OCI-LY3 (cell line): ENCODE results near the gene TIMM44.
A peak's percentile ranks its signal among the peaks of the same experiment; 100 is the strongest.

Experiments used
- H2AFZ ChIP-seq: fragments of 200-600, 300-600 bp; shearing (Covaris generic); 2 replicates; pipeline ENCODE4 v1.6.0; 2014; ENCODE audit warnings: antibody characterized with exemption, low read depth, low read length
- H3K27ac ChIP-seq: fragments of 200-600, 300-600 bp; sonication (generic); 2 replicates; pipeline ENCODE4 v1.5.1; 2014; ENCODE audit warnings: mild to moderate bottlenecking, low read length, moderate library complexity, mixed read lengths
- H3K27me3 ChIP-seq: fragments of 200-600, 300-600 bp; sonication (generic); 2 replicates; pipeline ENCODE4 v1.6.1; 2014; ENCODE audit warnings: low read depth, low read length, mixed read lengths
- H3K36me3 ChIP-seq: fragments of 200-600, 300-600 bp; sonication (generic); replicated peaks from 2 replicates; pipeline ENCODE3; 2014; ENCODE audit warnings: low read depth, low read length, mixed read lengths
- H3K4me1 ChIP-seq: fragments of 300-600, 200-600 bp; sonication (generic); 2 replicates; pipeline ENCODE4 v1.6.1; 2014; ENCODE audit warnings: low read length, mixed read lengths
- H3K4me2 ChIP-seq: fragments of 200-600, 300-600 bp; sonication (generic); 2 replicates; pipeline ENCODE4 v1.6.1; 2014; ENCODE audit warnings: low read length, mixed read lengths
- H3K4me3 ChIP-seq: fragments of 300-600, 200-600 bp; sonication (generic); 2 replicates; pipeline ENCODE4 v1.5.1; 2014; ENCODE audit warnings: antibody characterized with exemption, mild to moderate bottlenecking, low read length, moderate library complexity
- H3K79me2 ChIP-seq: fragments of 300-600, 200-600 bp; shearing (Covaris generic); 2 replicates; pipeline ENCODE4 v1.6.1; 2014; ENCODE audit warnings: mild to moderate bottlenecking, low read length, mixed read lengths
- H3K9ac ChIP-seq: fragments of 300-600, 200-600 bp; shearing (Covaris generic); 2 replicates; pipeline ENCODE4 v1.6.0; 2014; ENCODE audit warnings: mild to moderate bottlenecking, low read length, moderate library complexity
- H3K9me3 ChIP-seq: fragments of 200-600, 300-600 bp; shearing (Covaris generic); 2 replicates; pipeline ENCODE4 v1.6.1; 2014; ENCODE audit warnings: low read length, mixed read lengths; ENCODE audit not compliant: insufficient read depth
- H4K20me1 ChIP-seq: fragments of 200-600, 300-600 bp; sonication (generic); 2 replicates; pipeline ENCODE4 v1.6.1; 2016; ENCODE audit warnings: low read length, mixed read lengths; ENCODE audit not compliant: insufficient read depth
- EZH2phosphoT487 ChIP-seq: fragments of 200-600 bp; shearing (Covaris generic); IDR thresholded peaks from 2 replicates; pipeline ENCODE4 v1.6.1; 2018; ENCODE audit warnings: antibody characterized with exemption, mixed run types, low read depth
- TF ChIP-seq, protein P1 (sequence below): fragments of 200-600, 300-600 bp; sonication (generic); IDR thresholded peaks from 2 replicates; pipeline ENCODE4 v1.5.1; 2014; ENCODE audit warnings: antibody characterized with exemption, low read length, low read depth

TIMM44 gene

DNA sequence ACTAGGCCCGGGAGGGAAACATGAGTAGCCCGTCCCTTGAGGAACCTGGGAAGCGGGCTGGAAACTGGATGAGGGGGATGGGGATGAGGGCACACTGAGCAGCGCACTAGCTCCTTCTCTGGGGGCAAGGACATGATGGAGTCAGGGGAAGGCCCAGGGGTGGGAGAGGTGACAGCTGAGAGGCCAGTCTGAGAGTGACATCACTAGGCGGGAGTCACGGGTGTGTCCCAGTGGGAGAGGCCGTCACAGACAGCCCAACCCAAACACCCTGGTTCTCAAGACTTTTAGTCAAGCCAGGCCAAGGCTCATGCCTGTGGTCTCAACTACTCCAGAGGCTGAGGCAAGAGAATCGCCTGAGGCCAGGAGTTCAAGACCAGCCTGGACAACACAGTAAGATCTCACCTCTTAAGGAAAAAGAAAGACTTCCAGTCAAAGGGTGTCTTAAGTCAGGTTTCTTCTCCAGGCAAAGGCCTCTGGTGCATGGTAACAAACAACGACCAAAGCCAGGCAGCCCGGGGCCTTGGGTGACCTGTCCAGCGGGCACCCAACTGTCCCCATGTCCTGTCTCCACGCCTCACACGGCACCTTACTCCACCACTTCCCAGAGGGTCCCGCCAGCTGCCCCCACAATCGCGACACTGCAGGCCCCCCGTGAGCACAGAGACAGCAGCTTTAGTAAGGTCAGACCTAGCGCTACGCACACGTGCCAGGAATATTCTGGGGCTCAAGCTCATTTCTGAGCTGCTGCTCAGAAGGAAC is 25.5 kb upstream of the TIMM44 start:
- no peak overlapping the region for H3K4me2 ChIP-seq

DNA sequence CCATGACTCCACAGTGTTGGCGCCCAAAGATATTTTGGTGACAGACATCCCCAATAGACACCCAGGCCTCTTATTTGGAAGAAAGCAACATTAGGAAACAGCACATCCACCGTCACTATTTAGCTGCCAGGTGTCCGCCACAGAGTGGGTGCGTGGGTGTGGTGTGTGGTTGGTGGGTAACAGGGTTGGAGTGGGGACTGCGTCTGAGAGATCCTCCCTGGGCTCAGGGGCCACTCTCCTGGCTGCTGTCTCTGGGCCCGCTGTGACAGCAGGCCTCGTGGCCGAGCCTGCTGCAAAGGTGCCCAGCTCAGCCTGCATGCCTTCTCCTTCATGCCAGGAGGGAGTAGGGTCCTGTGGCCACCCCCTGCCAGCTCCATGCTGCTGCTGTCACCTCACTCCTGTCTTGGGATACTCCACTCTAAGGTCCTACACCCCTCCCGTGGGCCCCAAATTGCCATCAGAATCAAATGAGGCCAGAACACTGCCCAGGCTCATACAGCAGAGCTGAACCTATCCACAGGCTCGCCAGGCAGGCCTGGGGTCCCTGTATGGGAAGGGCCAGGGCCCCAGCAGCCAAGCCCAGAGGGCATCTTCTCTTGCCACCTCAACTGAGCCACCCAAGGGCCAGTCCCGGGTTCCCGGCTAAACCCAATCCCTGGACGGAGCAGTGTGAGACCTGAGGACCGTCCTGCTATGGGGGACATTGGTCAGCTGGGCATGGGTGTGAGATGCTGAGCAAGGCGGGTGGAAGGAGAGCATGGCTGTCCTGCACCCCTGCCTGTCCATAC is 24.7 kb upstream of the TIMM44 start:
- peaks cover 58% of the 10 kb centered on the region for H3K36me3 ChIP-seq
- H3K27ac ChIP-seq, result no peak overlapping the region
- no peaks in the 10 kb centered on the region for H4K20me1 ChIP-seq
- H3K4me1 ChIP-seq, result no peaks in the 10 kb centered on the region
- H2AFZ ChIP-seq, result no peak overlapping the region
- H3K4me3 ChIP-seq, result no peak overlapping the region
- no peak overlapping the region for H3K9ac ChIP-seq
- H3K27me3 ChIP-seq, result no peaks in the 10 kb centered on the region
- H3K9me3 ChIP-seq, result no peaks in the 10 kb centered on the region
- TF ChIP-seq EZH2phosphoT487, result no peak
- no peak overlapping the region for H3K4me2 ChIP-seq
- no peaks in the 10 kb centered on the region for H3K79me2 ChIP-seq

More for the DNA sequence above, 25.5 kb upstream of the TIMM44 start:
- H3K36me3 ChIP-seq, result peaks cover 56% of the 10 kb centered on the region
- no peaks in the 10 kb centered on the region for H3K9me3 ChIP-seq
- H3K27ac ChIP-seq, result peak overlapping the region; percentile 22; the same call in 1 of the 2 replicates
- H3K4me1 ChIP-seq, result no peaks in the 10 kb centered on the region
- no peaks in the 10 kb centered on the region for H3K27me3 ChIP-seq
- H3K4me3 ChIP-seq, result no peak overlapping the region
- H3K9ac ChIP-seq, result no peak overlapping the region
- no peaks in the 10 kb centered on the region for H3K79me2 ChIP-seq
- H2AFZ ChIP-seq, result no peak overlapping the region
- no peaks in the 10 kb centered on the region for H4K20me1 ChIP-seq
- TF ChIP-seq, protein P1, sequence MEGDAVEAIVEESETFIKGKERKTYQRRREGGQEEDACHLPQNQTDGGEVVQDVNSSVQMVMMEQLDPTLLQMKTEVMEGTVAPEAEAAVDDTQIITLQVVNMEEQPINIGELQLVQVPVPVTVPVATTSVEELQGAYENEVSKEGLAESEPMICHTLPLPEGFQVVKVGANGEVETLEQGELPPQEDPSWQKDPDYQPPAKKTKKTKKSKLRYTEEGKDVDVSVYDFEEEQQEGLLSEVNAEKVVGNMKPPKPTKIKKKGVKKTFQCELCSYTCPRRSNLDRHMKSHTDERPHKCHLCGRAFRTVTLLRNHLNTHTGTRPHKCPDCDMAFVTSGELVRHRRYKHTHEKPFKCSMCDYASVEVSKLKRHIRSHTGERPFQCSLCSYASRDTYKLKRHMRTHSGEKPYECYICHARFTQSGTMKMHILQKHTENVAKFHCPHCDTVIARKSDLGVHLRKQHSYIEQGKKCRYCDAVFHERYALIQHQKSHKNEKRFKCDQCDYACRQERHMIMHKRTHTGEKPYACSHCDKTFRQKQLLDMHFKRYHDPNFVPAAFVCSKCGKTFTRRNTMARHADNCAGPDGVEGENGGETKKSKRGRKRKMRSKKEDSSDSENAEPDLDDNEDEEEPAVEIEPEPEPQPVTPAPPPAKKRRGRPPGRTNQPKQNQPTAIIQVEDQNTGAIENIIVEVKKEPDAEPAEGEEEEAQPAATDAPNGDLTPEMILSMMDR, result no peak
- TF ChIP-seq EZH2phosphoT487, result no peak

DNA sequence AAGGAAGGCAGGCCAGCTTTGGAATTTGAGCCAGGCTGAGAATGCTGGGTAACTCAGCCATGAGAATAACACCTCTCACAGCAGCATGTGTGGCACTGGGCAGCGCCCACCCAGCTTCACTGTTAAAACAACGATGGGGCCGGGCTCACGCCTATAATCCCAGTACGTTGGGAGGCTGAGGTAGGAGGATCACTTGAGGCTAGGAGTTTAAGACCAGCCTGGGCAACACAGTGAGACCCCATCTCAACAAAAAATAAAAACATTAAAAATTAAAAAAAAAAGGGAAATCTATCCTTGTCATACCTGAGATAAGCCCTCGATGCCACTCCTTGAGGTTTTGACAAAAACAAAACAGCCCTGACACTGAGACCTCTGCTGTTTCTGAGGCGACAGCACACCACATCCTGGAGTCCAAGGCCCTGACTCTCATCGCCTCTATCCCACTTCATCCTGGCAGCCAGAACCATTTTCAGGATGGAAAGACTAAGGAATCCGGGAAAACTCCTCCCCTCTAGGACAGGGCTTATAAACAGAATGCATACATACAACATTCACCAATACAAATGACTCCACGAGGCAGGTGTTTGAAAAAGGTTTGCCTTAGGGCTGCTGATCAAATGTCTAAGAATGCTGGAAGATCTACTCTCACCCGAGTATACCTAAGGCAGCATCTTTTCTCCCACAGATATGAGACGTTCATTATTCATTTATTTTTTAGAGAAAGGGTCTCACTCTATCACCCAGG is 22.6 kb upstream of the TIMM44 start:
- Histone ChIP-seq H3K27ac (no peak overlapping the region), H3K79me2 (no peaks in the 10 kb centered on the region), H3K9ac (no peak overlapping the region), H3K9me3 (no peaks in the 10 kb centered on the region), H3K27me3 (no peaks in the 10 kb centered on the region), H3K4me2 (no peak overlapping the region), H3K4me3 (no peak overlapping the region), H4K20me1 (no peaks in the 10 kb centered on the region), H3K4me1 (no peaks in the 10 kb centered on the region), H3K36me3 (peaks cover 70% of the 10 kb centered on the region), H2AFZ (no peak overlapping the region)
- no peak for TF ChIP-seq EZH2phosphoT487

DNA sequence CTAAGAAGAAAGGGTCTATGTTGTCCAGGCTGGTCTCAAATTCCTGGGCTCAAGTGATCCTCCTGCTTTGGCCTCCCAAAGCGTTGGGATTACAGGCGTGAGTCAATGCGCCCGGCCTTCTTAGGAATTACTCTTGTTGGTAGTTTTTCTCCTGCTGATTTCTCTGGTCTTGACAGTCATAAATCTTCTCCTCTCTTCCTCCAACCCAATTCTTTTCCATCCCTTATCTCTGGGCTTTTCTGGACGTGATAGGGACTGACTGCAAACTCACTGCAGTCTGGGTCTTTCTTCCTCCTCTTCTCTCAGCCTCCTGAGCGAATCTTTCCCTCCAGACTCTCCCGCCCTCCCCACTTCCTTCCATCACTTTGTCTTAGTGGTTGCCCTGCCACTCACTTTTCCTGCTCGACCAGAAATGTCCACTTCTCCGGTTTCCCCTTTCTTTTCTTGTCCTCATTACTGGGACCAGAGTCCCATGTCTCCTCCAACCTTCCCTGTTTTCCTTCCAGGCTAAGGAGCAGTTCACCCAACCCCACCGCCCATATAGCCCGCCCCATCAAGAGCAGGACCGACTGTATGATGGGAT is 21.9 kb upstream of the TIMM44 start:
- Histone ChIP-seq H3K9ac (no peak overlapping the region), H3K4me3 (no peak overlapping the region), H3K27me3 (no peaks in the 10 kb centered on the region), H3K79me2 (no peaks in the 10 kb centered on the region), H4K20me1 (no peaks in the 10 kb centered on the region), H3K36me3 (peaks cover 78% of the 10 kb centered on the region), H3K27ac (no peak overlapping the region), H3K9me3 (no peaks in the 10 kb centered on the region), H3K4me2 (no peak overlapping the region), H2AFZ (no peak overlapping the region), H3K4me1 (no peaks in the 10 kb centered on the region)
- TF ChIP-seq, protein P1, result no peak
- no peak for TF ChIP-seq EZH2phosphoT487
